Right lobe of liver (tissue), 4 donors: Measurements from ENCODE around the gene BUB1B.

Experiments
- CTCF ChIP-seq, 4 donors: fragments of 200-600 bp in 3 of 4; fragments of 450-650 bp in 1 of 4; IDR thresholded peaks; one replicate each; pipeline versions ENCODE4 v1.5.1 to v1.8.0; 2016 to 2022; ENCODE audit warnings: antibody characterized with exemption in 4 of 4, mild to moderate bottlenecking in 2 of 4
- POLR2A ChIP-seq: fragments of 450-650 bp; IDR thresholded peaks from one replicate; pipeline ENCODE4 v1.6.1; 2017; ENCODE audit warnings: antibody characterized with exemption, mild to moderate bottlenecking
- donor health status: DM: no; HTN: no; CAD: no.
- donor health status: DM: no; HTN: no; CAD: no.
- donor health status: DM: no; HTN: yes; CAD: no.

- TF ChIP-seq CTCF (IDR thresholded peaks at IDR 0.05): no peak
- TF ChIP-seq POLR2A: no peak
Measured at GRCh38 chr15:40134885-40135284, 26.0 kb upstream of the BUB1B start.
